MM.1S (cell line): ENCODE results near the gene CIB4.

Experiments
- EZH2 ChIP-seq: fragments of 300-600 bp; sonication (generic); optimal IDR thresholded peaks from 2 replicates; pipeline ENCODE3; 2017; ENCODE audit warnings: low read depth, mild to moderate bottlenecking, antibody characterized with exemption, low read length, mixed read lengths
- EZH2phosphoT487 ChIP-seq: fragments of 300-600 bp; sonication (generic); IDR thresholded peaks from 2 replicates; pipeline ENCODE4 v1.6.1; 2018; ENCODE audit warnings: antibody characterized with exemption, low read length
- TF ChIP-seq, protein P1 (sequence below): fragments of 300-600 bp; sonication (generic); IDR thresholded peaks from 2 replicates; pipeline ENCODE4 v1.5.1; 2016; ENCODE audit warnings: antibody characterized with exemption, low read length, mixed read lengths

DNA sequence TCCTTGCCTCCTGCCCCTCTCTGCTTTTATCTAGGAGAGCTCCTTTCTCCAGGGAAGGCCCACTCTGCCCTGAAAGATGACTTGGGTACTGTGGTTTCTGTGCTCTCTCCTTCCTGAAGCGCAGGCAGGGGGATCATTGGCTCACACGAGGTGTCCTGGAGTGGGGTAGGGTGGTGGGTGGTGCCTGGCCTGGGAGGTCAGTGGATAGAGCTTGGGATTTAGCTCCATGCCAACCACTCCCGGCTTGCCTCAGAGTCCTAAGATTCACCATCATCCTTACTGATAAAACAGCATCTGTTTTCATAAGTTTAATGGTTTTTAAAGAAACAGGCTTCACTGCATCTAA, 63.1 kb downstream of the CIB4 start:
- TF ChIP-seq EZH2phosphoT487 (no peak), EZH2 (no peak)
- TF ChIP-seq, protein P1, sequence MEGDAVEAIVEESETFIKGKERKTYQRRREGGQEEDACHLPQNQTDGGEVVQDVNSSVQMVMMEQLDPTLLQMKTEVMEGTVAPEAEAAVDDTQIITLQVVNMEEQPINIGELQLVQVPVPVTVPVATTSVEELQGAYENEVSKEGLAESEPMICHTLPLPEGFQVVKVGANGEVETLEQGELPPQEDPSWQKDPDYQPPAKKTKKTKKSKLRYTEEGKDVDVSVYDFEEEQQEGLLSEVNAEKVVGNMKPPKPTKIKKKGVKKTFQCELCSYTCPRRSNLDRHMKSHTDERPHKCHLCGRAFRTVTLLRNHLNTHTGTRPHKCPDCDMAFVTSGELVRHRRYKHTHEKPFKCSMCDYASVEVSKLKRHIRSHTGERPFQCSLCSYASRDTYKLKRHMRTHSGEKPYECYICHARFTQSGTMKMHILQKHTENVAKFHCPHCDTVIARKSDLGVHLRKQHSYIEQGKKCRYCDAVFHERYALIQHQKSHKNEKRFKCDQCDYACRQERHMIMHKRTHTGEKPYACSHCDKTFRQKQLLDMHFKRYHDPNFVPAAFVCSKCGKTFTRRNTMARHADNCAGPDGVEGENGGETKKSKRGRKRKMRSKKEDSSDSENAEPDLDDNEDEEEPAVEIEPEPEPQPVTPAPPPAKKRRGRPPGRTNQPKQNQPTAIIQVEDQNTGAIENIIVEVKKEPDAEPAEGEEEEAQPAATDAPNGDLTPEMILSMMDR = no peak
